Heart left ventricle (tissue), 16 donors: ENCODE results near the gene DYNC1I1. TPM values are rescaled to one million over a fixed set of nuclear protein-coding genes. Genes with fewer than 3 reads are reported as not detected.

Experiments
- ATAC-seq, 4 donors: fragments of 200-7000 bp; cut with Tn5 transposase; one replicate each; pipeline ENCODE4 v1.9.1; 2020 to 2022; ENCODE audit warnings: moderate library complexity in 4 of 4, mild to moderate bottlenecking in 3 of 4, moderate number of reproducible peaks in 1 of 4
- DNase-seq, 5 donors: peaks; one replicate each; pipeline ENCODE4 v3.0.0-alpha.2; 2020
- H3K27ac ChIP-seq, 12 donors: fragments of 200-600 bp; sonication (generic) in 4 of 12; one replicate each; pipeline versions ENCODE4 v1.5.0 to v1.8.0; 2016 to 2022; ENCODE audit warnings: mild to moderate bottlenecking in 2 of 12
- H3K27me3 ChIP-seq, 9 donors: fragments of 200-600 bp; sonication (generic) in 2 of 9; one replicate each; pipeline versions ENCODE4 v1.5.1 to v1.8.0; 2016 to 2022; ENCODE audit warnings: mild to moderate bottlenecking in 3 of 9
- H3K36me3 ChIP-seq, 9 donors: fragments of 200-600 bp; sonication (generic) in 2 of 9; one replicate each; pipeline versions ENCODE4 v1.5.0 to v1.8.0; 2018 to 2022; ENCODE audit warnings: mild to moderate bottlenecking in 2 of 9
- H3K4me1 ChIP-seq, 12 donors: fragments of 200-600 bp; sonication (generic) in 4 of 12; one replicate each; pipeline versions ENCODE4 v1.5.0 to v1.8.0; 2016 to 2022; ENCODE audit warnings: mild to moderate bottlenecking in 3 of 12
- H3K4me3 ChIP-seq, 12 donors: fragments of 200-600 bp; sonication (generic) in 4 of 12; one replicate each; pipeline versions ENCODE4 v1.5.0 to v1.8.0; 2017 to 2022; ENCODE audit warnings: mild to moderate bottlenecking in 9 of 12, moderate library complexity in 4 of 12
- H3K9me3 ChIP-seq, 12 donors: fragments of 200-600 bp; sonication (generic) in 4 of 12; one replicate each; pipeline versions ENCODE4 v1.5.0 to v1.8.0; 2016 to 2022; ENCODE audit warnings: mild to moderate bottlenecking in 1 of 12
- POLR2A ChIP-seq, 2 donors: fragments of 450-650 bp; IDR thresholded peaks; one replicate each; pipeline ENCODE4 v1.6.1; 2017; ENCODE audit warnings: antibody characterized with exemption in 2 of 2, mild to moderate bottlenecking in 2 of 2, moderate library complexity in 2 of 2
- WGBS, 4 donors: extraction: QIAGEN DNeasy Blood & Tissue Kit in 2 of 4; methylation state at CpG; one replicate each; pipeline versions ENCODE4 v1.1.5 to v1.1.7; 2013 to 2018; 5-methylcytosine and 5-hydroxymethylcytosine counted together
- intact Hi-C, 10 donors: fragments of 100-400 bp; cut with DNase I; formaldehyde crosslinking; loops; one replicate each; pipeline versions ENCODE4 v1.11.1 to v1.14.2; 2022
- polyA plus RNA-seq, 2 donors: library from polyadenylated mRNA; stranded (reverse); fragments of 200-250 nt; gene quantifications; one replicate each; pipeline ENCODE4 v1.2.3, GENCODE V29; 2013
- total RNA-seq, 9 donors: library from RNA; depleted of rRNA in 2 of 9; stranded (reverse); fragments of >200 nt in 2 of 9; fragmentation: NEBNext Ultra II Directional in 3 of 9; extraction: Animal tissue kit (Norgen Biotek cat#: 25700) in 3 of 9; gene quantifications; one replicate each; pipeline versions ENCODE4 v1.1.0 to v1.2.4, GENCODE V29; 2016 to 2023
- TF ChIP-seq, protein P1 (sequence below), 12 donors: fragments of 200-600 bp; sonication (generic) in 4 of 12; IDR thresholded peaks; one replicate each; pipeline versions ENCODE4 v1.5.0 to v1.8.0; 2018 to 2022; ENCODE audit warnings: antibody characterized with exemption in 12 of 12, mild to moderate bottlenecking in 5 of 12
- donor health status: ischemic (EF 13 %, LVEDD 7.1; RV severe dilation, severe dysfunction).
- donor health status: healthy with polysubstance abuse.
- donor health status: DM: no; HTN: yes; CAD: no.
- donor health status: DM: no; HTN: no; CAD: no.
- donor health status: ischemic (EF 25% LVEDD 6.9; RV normal size, moderate dysfunction).
- donor health status: ischemic (EF 25% LVEDD 5.7; RV mildly dilated, moderate dysfunction).
- donor health status: healthy.
- donor health status: DM: yes; HTN: yes; CAD: no.
- donor health status: ischemic (EF 35%, LVEDD 5.7; RV mildly dilated, moderate dysfunction).
- donor health status: nonischemic (EF 11% LVEDD 7.7; RV severe dilation, severe dysfunction).
- donor health status: DM: yes; HTN: yes; CAD: no.
- donor health status: PGD.
- donor health status: ischemic (EF 29% LVEDD 5.4; RV normal size, mild dysfunction).
- donor health status: nonischemic (EF 23%, LVEDD 6.1; RV moderate dilation, normal function).

Gene DYNC1I1
- total and polyA plus RNA-seq, 11 donors = 6.1 to 46.8 (median 30.6) TPM

DNA sequence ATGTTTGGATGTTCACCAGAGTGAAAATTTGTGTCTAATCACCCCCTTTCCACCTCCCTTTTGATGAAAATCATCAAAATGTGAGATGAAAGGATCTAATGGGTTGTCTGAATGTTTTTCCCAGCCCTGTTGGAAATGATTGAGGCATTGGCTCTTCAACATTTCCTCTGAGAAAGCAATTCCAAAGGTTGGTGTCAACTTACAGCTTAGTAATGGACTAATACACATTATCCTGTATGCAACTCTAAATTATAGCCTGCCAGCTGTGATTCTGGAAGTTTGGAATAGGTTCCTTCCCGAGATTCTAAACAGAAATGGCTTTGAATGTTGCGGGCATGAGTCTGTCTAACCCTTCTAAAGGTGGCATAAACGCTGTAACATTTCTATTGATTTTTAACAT lies 152.9 kb downstream of the DYNC1I1 start:
- TF ChIP-seq, protein P1, sequence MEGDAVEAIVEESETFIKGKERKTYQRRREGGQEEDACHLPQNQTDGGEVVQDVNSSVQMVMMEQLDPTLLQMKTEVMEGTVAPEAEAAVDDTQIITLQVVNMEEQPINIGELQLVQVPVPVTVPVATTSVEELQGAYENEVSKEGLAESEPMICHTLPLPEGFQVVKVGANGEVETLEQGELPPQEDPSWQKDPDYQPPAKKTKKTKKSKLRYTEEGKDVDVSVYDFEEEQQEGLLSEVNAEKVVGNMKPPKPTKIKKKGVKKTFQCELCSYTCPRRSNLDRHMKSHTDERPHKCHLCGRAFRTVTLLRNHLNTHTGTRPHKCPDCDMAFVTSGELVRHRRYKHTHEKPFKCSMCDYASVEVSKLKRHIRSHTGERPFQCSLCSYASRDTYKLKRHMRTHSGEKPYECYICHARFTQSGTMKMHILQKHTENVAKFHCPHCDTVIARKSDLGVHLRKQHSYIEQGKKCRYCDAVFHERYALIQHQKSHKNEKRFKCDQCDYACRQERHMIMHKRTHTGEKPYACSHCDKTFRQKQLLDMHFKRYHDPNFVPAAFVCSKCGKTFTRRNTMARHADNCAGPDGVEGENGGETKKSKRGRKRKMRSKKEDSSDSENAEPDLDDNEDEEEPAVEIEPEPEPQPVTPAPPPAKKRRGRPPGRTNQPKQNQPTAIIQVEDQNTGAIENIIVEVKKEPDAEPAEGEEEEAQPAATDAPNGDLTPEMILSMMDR (IDR thresholded peaks at IDR 0.05) = no peak
- TF ChIP-seq POLR2A (IDR thresholded peaks at IDR 0.05) = no peak
- no peak overlapping the region for H3K4me3 ChIP-seq
- no peak overlapping the region for H3K27ac ChIP-seq
- ATAC-seq (no peak), DNase-seq (no peak)
- H3K27me3 ChIP-seq = no peaks in the 10 kb centered on the region
- WGBS, 4 donors = 88 to 93% (median 90%) methylated on average over 3 of the region's 3 CpGs
- no peaks in the 10 kb centered on the region for H3K36me3 ChIP-seq
- intact Hi-C loops = loop anchor here in 3 of 10 donors (10.0 kb wide), 3 partner anchors 60 to 1140 kb away; no protein-coding TSS in a partner anchor
- H3K9me3 ChIP-seq = no peaks in the 10 kb centered on the region
- peaks cover 0 to 13% (median 4%) of the 10 kb centered on the region in 12 donors for H3K4me1 ChIP-seq

DNA sequence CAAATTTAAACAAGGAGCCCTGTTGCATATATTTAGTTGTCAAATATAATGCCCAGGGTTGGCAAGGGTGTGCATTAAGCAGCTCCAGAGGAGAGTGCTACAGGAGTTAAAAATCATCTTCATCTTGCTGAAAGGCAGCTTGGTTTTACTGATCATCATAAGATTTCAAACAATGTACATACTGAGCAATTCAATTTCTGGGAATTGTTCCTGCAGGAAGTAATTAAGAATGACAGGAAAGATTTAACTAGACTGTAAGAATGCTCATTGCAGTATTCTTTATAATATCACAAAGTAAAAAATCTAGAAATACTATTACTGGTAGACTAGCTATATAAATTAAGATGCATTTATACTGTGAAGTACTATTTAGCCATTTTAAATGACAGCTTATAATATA lies 153.6 kb downstream of the DYNC1I1 start:
- no peaks in the 10 kb centered on the region for H3K27me3 ChIP-seq

DNA sequence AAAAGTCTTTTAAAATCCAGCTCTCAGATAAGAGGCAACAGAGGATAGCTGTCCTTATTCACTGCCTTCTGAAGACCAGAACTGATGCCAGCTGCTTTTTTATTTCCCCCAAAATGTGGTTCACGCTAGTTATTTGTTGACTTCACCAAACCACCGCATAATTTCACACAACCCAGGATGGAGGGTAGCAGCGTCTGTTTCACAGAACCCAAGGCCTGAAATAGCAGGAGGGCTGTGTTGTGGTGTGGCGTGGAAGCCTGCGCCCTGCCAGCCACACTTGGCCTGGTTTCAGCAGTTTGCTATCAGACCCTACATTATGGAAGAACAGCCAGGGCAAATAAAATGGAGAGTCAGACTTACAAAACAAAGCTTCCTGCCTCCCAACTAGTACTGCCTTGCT lies 155.4 kb downstream of the DYNC1I1 start:
- peak; percentile 35 to 70 (median 54) for DNase-seq
- Histone ChIP-seq H3K9me3 (no peaks in the 10 kb centered on the region), H3K4me1 (peaks cover 0 to 13% (median 4%) of the 10 kb centered on the region in 12 donors), H3K36me3 (no peaks in the 10 kb centered on the region), H3K27ac (peak overlapping the region in 9 of 12 donors; percentile 4 to 65 (median 39)), H3K4me3 (no peak overlapping the region), H3K27me3 (no peaks in the 10 kb centered on the region)
- intact Hi-C loops = loop anchor here in 3 of 10 donors (10.0 kb wide), 3 partner anchors 57 to 1137 kb away; no protein-coding TSS in a partner anchor
- 52 to 59% (median 55%) methylated on average over 5 of the region's 5 CpGs for WGBS, 4 donors
- no peak for TF ChIP-seq POLR2A (IDR thresholded peaks at IDR 0.05)
- TF ChIP-seq, protein P1 (IDR thresholded peaks at IDR 0.05) = no peak
- peak; percentile 86 to 95 (median 92) for ATAC-seq

More for the DNA sequence above, 153.6 kb downstream of the DYNC1I1 start:
- H3K9me3 ChIP-seq = no peaks in the 10 kb centered on the region
- ATAC-seq = no peak
- H3K27ac ChIP-seq = no peak overlapping the region
- peaks cover 0 to 13% (median 4%) of the 10 kb centered on the region in 12 donors for H3K4me1 ChIP-seq
- H3K4me3 ChIP-seq = no peak overlapping the region
- TF ChIP-seq, protein P1 (IDR thresholded peaks at IDR 0.05) = no peak
- TF ChIP-seq POLR2A (IDR thresholded peaks at IDR 0.05) = no peak
- intact Hi-C loops = loop anchor here in 3 of 10 donors (10.0 kb wide), 3 partner anchors 59 to 1139 kb away; no protein-coding TSS in a partner anchor
- DNase-seq = no peak
- H3K36me3 ChIP-seq = no peaks in the 10 kb centered on the region

DNA sequence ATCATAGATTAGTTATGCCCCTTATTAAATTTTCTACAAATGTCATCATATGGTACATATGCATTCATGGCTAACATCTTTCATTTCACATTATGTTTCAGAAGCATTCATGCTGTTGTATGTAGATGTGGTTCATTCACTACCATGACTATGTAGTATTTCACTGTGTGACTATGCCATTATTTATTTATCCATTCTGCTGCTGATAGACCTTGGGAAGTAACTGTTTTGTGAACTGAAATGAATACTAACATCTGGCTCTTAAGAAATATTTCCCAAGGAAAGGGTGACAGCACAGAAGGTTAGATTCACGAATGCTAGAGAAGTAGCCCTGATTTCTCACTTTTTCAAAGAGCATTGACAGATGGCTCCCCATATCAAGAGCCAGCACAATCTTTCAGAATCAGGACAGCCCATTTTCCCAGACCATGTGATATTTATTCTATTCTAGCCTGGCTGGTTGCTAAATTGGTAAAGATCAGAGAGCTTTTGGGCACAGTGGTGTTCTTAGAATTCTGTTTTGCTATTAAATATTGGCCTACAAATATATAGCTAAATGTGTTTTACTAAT lies 157.4 kb downstream of the DYNC1I1 start:
- Histone ChIP-seq H3K36me3 (no peaks in the 10 kb centered on the region), H3K4me3 (no peak overlapping the region), H3K9me3 (no peaks in the 10 kb centered on the region), H3K27me3 (no peaks in the 10 kb centered on the region), H3K27ac (no peak overlapping the region), H3K4me1 (peaks cover 0 to 15% (median 4%) of the 10 kb centered on the region in 12 donors)
- 55 to 93% (median 87%) methylated on average over 1 of the region's 1 CpG for WGBS, 4 donors
- ATAC-seq (no peak), DNase-seq (no peak)
- no peak for TF ChIP-seq POLR2A (IDR thresholded peaks at IDR 0.05)
- TF ChIP-seq, protein P1 (IDR thresholded peaks at IDR 0.05) = no peak
- intact Hi-C loops = loop anchor here in 4 of 10 donors (10.0 kb wide), 4 partner anchors 55 to 1135 kb away; no protein-coding TSS in a partner anchor
